ENCODE results near the gene CHMP1B. TPM values are rescaled to one million over a fixed set of nuclear protein-coding genes. Genes with fewer than 3 reads are reported as not detected.

Gene CHMP1B
- total and polyA plus RNA-seq, 2 experiments from 2014 or later: 47.1 to 47.8 TPM

DNA sequence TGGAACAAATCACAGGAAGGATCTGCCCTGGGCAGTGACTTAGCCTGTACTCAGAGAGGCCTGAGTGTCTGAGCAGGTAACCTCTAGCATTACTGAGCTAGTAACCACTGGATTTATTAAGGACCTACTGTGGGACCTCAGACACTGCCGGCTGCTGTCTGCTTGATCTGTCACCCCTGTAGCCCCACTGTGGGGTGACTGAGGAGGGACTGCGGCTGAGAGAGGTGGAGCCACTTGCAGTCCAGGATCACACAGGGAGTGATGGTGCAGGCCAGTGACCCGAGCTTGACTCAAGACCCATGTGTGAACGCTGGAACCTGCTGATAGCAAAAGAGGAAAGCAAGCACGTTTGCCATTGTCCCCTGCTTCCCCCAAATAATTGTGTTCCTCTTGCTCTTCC, 15.6 kb downstream of the CHMP1B start:
- DNase-seq: no peak
- in situ Hi-C loops (cut with MboI): no loop called here

DNA sequence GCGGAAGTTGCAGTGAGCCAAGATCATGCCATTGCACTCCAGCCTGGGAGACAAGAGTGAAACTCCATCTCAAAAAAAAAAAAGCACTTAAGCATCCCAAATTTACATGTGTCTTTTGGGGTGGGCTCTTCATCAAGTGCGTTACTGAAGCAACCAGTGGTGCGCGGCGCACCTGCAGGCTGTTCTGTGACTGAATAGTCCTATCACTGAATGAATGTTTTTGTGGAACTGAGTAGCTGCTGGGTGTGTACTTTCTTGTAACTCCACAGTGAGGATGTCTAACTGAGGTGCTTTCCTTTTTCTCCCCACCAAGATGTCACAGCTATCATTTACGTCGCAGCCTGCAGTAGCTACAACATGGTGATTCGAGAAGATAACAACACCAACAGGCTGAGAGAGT, 17.0 kb downstream of the CHMP1B start:
- Histone ChIP-seq H3K27me3 (replicated peaks; ENCODE audit: insufficient read depth) (no peaks in the 10 kb centered on the region), H2AFZ (no peak overlapping the region), H3K4me3 (no peak overlapping the region), H3K36me3 (ENCODE audit: low read depth) (no peaks in the 10 kb centered on the region), H3F3A (ENCODE audit: insufficient read depth) (no peaks in the 10 kb centered on the region), H3K9ac (no peak overlapping the region), H4K20me1 (ENCODE audit: insufficient read depth) (no peaks in the 10 kb centered on the region), H3K9me3 (ENCODE audit: low read depth) (no peaks in the 10 kb centered on the region), H3K27ac (no peak overlapping the region), H3K4me2 (ENCODE audit: unreplicated experiment) (no peak overlapping the region), H3K79me2 (ENCODE audit: insufficient read depth) (no peaks in the 10 kb centered on the region), H3K4me1 (ENCODE audit: insufficient read depth) (no peaks in the 10 kb centered on the region), H3K9me2 (ENCODE audit: insufficient read depth) (no peaks in the 10 kb centered on the region)
- TF ChIP-seq EZH2 (IDR thresholded peaks at IDR 0.05; ENCODE audit: insufficient read depth, poor library complexity, severe bottlenecking): no peak
- TF ChIP-seq EZH2phosphoT487 (IDR thresholded peaks at IDR 0.05; ENCODE audit: insufficient read depth, low read depth): no peak
- WGBS, 2 experiments (ENCODE audit: low coverage in 1 of 2, low lambda C conversion rate in 2 of 2, missing lambda C conversion rate in 2 of 2): 94 to 95% methylated on average over 8 of the region's 8 CpGs
- in situ Hi-C loops (cut with MboI): no loop called here
- DNase-seq: no peak

More for the DNA sequence above, 15.6 kb downstream of the CHMP1B start:
- Histone ChIP-seq H3K27me3 (replicated peaks; ENCODE audit: insufficient read depth) (no peaks in the 10 kb centered on the region), H3K4me1 (ENCODE audit: insufficient read depth) (no peaks in the 10 kb centered on the region), H3F3A (ENCODE audit: insufficient read depth) (no peaks in the 10 kb centered on the region), H4K20me1 (ENCODE audit: insufficient read depth) (no peaks in the 10 kb centered on the region), H3K79me2 (ENCODE audit: insufficient read depth) (no peaks in the 10 kb centered on the region), H3K9me2 (ENCODE audit: insufficient read depth) (no peaks in the 10 kb centered on the region), H3K4me3 (no peak overlapping the region), H3K36me3 (ENCODE audit: low read depth) (no peaks in the 10 kb centered on the region), H3K4me2 (ENCODE audit: unreplicated experiment) (no peak overlapping the region), H3K27ac (no peak overlapping the region), H2AFZ (no peak overlapping the region), H3K9me3 (ENCODE audit: low read depth) (no peaks in the 10 kb centered on the region), H3K9ac (no peak overlapping the region)
- TF ChIP-seq EZH2 (IDR thresholded peaks at IDR 0.05; ENCODE audit: insufficient read depth, poor library complexity, severe bottlenecking) (no peak), EZH2phosphoT487 (IDR thresholded peaks at IDR 0.05; ENCODE audit: insufficient read depth, low read depth) (no peak)
- 91 to 94% methylated on average over 5 of the region's 5 CpGs for WGBS, 2 experiments (ENCODE audit: low coverage in 1 of 2, low lambda C conversion rate in 2 of 2, missing lambda C conversion rate in 2 of 2)

GRCh38 chr18:11871501-11871900, 20.3 kb downstream of the CHMP1B start:
- no peaks in the 10 kb centered on the region for H3K36me3 ChIP-seq (ENCODE audit: low read depth)
- H3K79me2 ChIP-seq (ENCODE audit: insufficient read depth): no peaks in the 10 kb centered on the region
- no peaks in the 10 kb centered on the region for H3K27me3 ChIP-seq (replicated peaks; ENCODE audit: insufficient read depth)
- in situ Hi-C loops (cut with MboI): no loop called here
- H2AFZ ChIP-seq: no peak overlapping the region
- no peaks in the 10 kb centered on the region for H3K9me2 ChIP-seq (ENCODE audit: insufficient read depth)
- no peaks in the 10 kb centered on the region for H3K4me1 ChIP-seq (ENCODE audit: insufficient read depth)
- no peak overlapping the region for H3K27ac ChIP-seq
- no peaks in the 10 kb centered on the region for H4K20me1 ChIP-seq (ENCODE audit: insufficient read depth)
- H3K9ac ChIP-seq: no peak overlapping the region
- no peak for TF ChIP-seq EZH2phosphoT487 (IDR thresholded peaks at IDR 0.05; ENCODE audit: insufficient read depth, low read depth)
- TF ChIP-seq EZH2 (IDR thresholded peaks at IDR 0.05; ENCODE audit: insufficient read depth, poor library complexity, severe bottlenecking): no peak
- H3K4me2 ChIP-seq (ENCODE audit: unreplicated experiment): no peak overlapping the region
- H3K9me3 ChIP-seq (ENCODE audit: low read depth): no peaks in the 10 kb centered on the region
- WGBS, 2 experiments (ENCODE audit: low coverage in 1 of 2, low lambda C conversion rate in 2 of 2, missing lambda C conversion rate in 2 of 2): 67 to 73% methylated on average over 5 of the region's 5 CpGs
- H3K4me3 ChIP-seq: no peak overlapping the region
- no peaks in the 10 kb centered on the region for H3F3A ChIP-seq (ENCODE audit: insufficient read depth)
- no peak for DNase-seq

- H3K36me3 ChIP-seq (ENCODE audit: low read depth): no peaks in the 10 kb centered on the region
- TF ChIP-seq EZH2 (IDR thresholded peaks at IDR 0.05; ENCODE audit: insufficient read depth, poor library complexity, severe bottlenecking) (no peak), EZH2phosphoT487 (IDR thresholded peaks at IDR 0.05; ENCODE audit: insufficient read depth, low read depth) (no peak)
- no peak overlapping the region for H3K9ac ChIP-seq
- no peak overlapping the region for H3K27ac ChIP-seq
- H3F3A ChIP-seq (ENCODE audit: insufficient read depth): no peaks in the 10 kb centered on the region
- H3K79me2 ChIP-seq (ENCODE audit: insufficient read depth): no peaks in the 10 kb centered on the region
- no peak overlapping the region for H3K4me2 ChIP-seq (ENCODE audit: unreplicated experiment)
- no peaks in the 10 kb centered on the region for H3K4me1 ChIP-seq (ENCODE audit: insufficient read depth)
- no peaks in the 10 kb centered on the region for H4K20me1 ChIP-seq (ENCODE audit: insufficient read depth)
- H3K9me3 ChIP-seq (ENCODE audit: low read depth): no peaks in the 10 kb centered on the region
- H2AFZ ChIP-seq: no peak overlapping the region
- 78 to 83% methylated on average over 13 of the region's 13 CpGs for WGBS, 2 experiments (ENCODE audit: low coverage in 1 of 2, low lambda C conversion rate in 2 of 2, missing lambda C conversion rate in 2 of 2)
- DNase-seq: peak; percentile 40
- H3K27me3 ChIP-seq (replicated peaks; ENCODE audit: insufficient read depth): no peaks in the 10 kb centered on the region
- in situ Hi-C loops (cut with MboI): no loop called here
- H3K9me2 ChIP-seq (ENCODE audit: insufficient read depth): no peaks in the 10 kb centered on the region
- H3K4me3 ChIP-seq: no peak overlapping the region
Measured at GRCh38 chr18:11872479-11873136, 21.4 kb downstream of the CHMP1B start.

Data from GM23248 (cell line).